Measurements from ENCODE around the gene ACVR2B. TPM values are rescaled to one million over a fixed set of nuclear protein-coding genes. Genes with fewer than 3 reads are reported as not detected.
"Not testable (repeated sequence)": the region's sequence is repeated elsewhere in the genome, so short reads cannot be mapped to it uniquely, and the experiment has no call there.

Gene ACVR2B
- total and polyA plus RNA-seq, 2 of the 13 experiments (the other 11 are each of a cell fraction or from before 2014, with no cell fraction given) = 10.0 to 12.7 TPM

DNA sequence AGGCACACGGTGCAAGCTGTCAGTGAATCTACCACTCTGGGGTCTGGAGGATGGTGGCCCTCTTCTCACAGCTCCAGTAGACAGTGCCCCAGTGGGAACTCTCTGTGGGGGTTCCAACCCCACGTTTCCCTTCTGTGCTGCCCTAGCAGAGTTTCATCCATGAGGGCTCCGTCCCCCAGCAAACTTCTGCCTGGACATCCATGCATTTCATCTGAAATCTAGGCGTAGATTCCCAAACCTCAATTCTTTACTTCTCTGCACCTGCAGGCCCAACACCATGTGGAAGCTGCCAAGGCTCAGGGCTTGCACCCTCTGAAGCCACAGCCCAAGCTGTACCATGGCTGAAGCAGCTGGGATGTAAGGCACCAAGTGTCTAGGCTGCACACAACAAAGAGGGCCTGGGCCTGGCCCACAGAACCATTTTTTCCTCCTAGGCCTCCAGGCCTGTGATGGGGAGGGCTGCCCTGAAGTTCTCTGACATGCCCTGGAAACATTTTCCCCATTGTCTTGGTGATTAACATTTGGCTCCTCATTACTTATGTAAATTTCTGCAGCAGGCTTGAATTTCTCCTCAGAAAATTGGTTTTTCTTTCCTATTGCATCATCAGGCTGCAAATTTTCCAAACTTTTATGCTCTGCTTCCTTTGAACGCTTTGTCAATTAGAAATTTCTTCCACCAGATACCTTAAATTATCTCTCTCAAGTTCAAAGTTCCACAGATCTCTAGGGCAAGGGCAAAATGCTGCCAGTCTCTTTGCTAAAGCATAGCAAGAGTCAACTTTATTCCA lies 20.6 kb upstream of the ACVR2B start:
- H3K9ac ChIP-seq (ENCODE audit: insufficient read depth, low read depth, low read length); BruUV-seq (replicated peaks): not testable (repeated sequence)
- 94% methylated on average over 5 of the region's 5 CpGs for WGBS (ENCODE audit: low lambda C conversion rate)

DNA sequence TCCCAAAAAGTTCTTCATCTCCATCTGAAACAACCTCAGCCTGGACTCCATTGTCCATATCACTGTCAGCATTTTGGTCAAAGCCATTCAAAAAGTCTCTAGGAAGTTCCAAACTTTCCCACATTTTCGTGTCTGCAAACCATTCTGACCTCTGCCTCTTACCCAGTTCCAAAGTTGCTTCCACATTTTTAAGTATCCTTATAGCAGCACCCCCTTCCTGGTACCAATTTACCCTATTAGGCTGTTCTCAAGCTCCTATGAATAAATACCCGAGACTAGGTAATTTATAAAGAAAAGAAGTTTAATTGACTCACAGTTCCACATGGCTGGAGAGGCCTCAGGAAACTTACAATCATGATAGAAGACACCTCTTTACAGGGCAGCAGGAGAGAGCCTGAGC lies 20.0 kb upstream of the ACVR2B start:
- intact Hi-C loops (cut with micrococcal nuclease; ENCODE audit: unreplicated experiment); H3K79me2 ChIP-seq (ENCODE audit: insufficient read depth, low read length); H3K4me1 ChIP-seq (ENCODE audit: insufficient read depth, low read length); FAIRE-seq; H3K36me3 ChIP-seq (replicated peaks in 1 of 2; ENCODE audit: control insufficient read depth in 1 of 2, insufficient read depth in 2 of 2, low read length in 2 of 2); CTCF ChIA-PET (ENCODE audit: low intra/inter-chr PET ratio, low total read pairs); ATAC-seq; POLR2A ChIA-PET; in situ Hi-C loops (cut with HindIII; ENCODE audit: extremely low pct_ligation_motif_present, low pct_unique_long_range_greater_than_20kb); H2AFZ ChIP-seq (ENCODE audit: low read length); H3K4me3 ChIP-seq (replicated peaks in 1 of 3; ENCODE audit: insufficient read depth in 1 of 3, low read depth in 2 of 3, low read length in 3 of 3); H3K27ac ChIP-seq (ENCODE audit: extremely low read length, insufficient read depth, low read length); H3K4me2 ChIP-seq (ENCODE audit: low read depth, low read length); H3K9ac ChIP-seq (ENCODE audit: insufficient read depth, low read depth, low read length); BruUV-seq (replicated peaks); DNase-seq (ENCODE audit: low spot score); H3K27me3 ChIP-seq (ENCODE audit: control insufficient read depth in 1 of 2, insufficient read depth in 2 of 2, low read length in 2 of 2); H4K20me1 ChIP-seq (ENCODE audit: insufficient read depth, low read length): not testable (repeated sequence)
- peaks cover 68% of the 10 kb centered on the region for H3K9me3 ChIP-seq (ENCODE audit: low read length)
- 54% methylated on average over 2 of the region's 2 CpGs for WGBS (ENCODE audit: low lambda C conversion rate)

More for the DNA sequence above, 20.6 kb upstream of the ACVR2B start:
- H4K20me1 ChIP-seq (ENCODE audit: insufficient read depth, low read length); DNase-seq (ENCODE audit: low spot score); H3K4me1 ChIP-seq (ENCODE audit: insufficient read depth, low read length); H3K4me2 ChIP-seq (ENCODE audit: low read depth, low read length); H2AFZ ChIP-seq (ENCODE audit: low read length); H3K27ac ChIP-seq (ENCODE audit: extremely low read length, insufficient read depth, low read length); in situ Hi-C loops (cut with HindIII; ENCODE audit: extremely low pct_ligation_motif_present, low pct_unique_long_range_greater_than_20kb); H3K27me3 ChIP-seq (ENCODE audit: control insufficient read depth in 1 of 2, insufficient read depth in 2 of 2, low read length in 2 of 2); H3K4me3 ChIP-seq (replicated peaks in 1 of 3; ENCODE audit: insufficient read depth in 1 of 3, low read depth in 2 of 3, low read length in 3 of 3); intact Hi-C loops (cut with micrococcal nuclease; ENCODE audit: unreplicated experiment); FAIRE-seq; POLR2A ChIA-PET; CTCF ChIA-PET (ENCODE audit: low intra/inter-chr PET ratio, low total read pairs); H3K79me2 ChIP-seq (ENCODE audit: insufficient read depth, low read length); ATAC-seq; H3K36me3 ChIP-seq (replicated peaks in 1 of 2; ENCODE audit: control insufficient read depth in 1 of 2, insufficient read depth in 2 of 2, low read length in 2 of 2): not testable (repeated sequence)
- TF ChIP-seq ZFP36 (IDR thresholded peaks at IDR 0.05; ENCODE audit: borderline replicate concordance, low read depth, low read length, partially characterized antibody) = peak; percentile 77
- TF ChIP-seq SETDB1 (CRISPR knock-in tag; IDR thresholded peaks at IDR 0.05; ENCODE audit: borderline replicate concordance) = 0 out of 2 replicates have a peak, but pooled peaks have one; percentile 60
- TF ChIP-seq ZNF280B (CRISPR knock-in tag; IDR thresholded peaks at IDR 0.05; ENCODE audit: borderline replicate concordance) = peak; percentile 88; the same call in 1 of the 2 replicates
- TF ChIP-seq ZNF280D (CRISPR knock-in tag; IDR thresholded peaks at IDR 0.05) = peak; percentile 84
- peak; percentile 53; the same call in 1 of the 2 replicates for TF ChIP-seq TOPORS (CRISPR knock-in tag; IDR thresholded peaks at IDR 0.05)
- peaks cover 62% of the 10 kb centered on the region for H3K9me3 ChIP-seq (ENCODE audit: low read length)

Measured in HepG2 (cell line).